COR-L47 (cell line): Measurements from ENCODE around the gene SF3A2.

Source experiments
- DNase-seq: peaks from one replicate; lab custom pipeline; 2025; lab: John Stamatoyannopoulos, UW

SF3A2 gene

GRCh38 chr19:2291185-2291751, 54.6 kb downstream of the SF3A2 start:
- DNase-seq = peak; percentile 71

GRCh38 chr19:2294687-2295335, 58.2 kb downstream of the SF3A2 start:
- no peak for DNase-seq

GRCh38 chr19:2296141-2296540, 59.5 kb downstream of the SF3A2 start:
- DNase-seq = no peak
